Neural cell (in vitro differentiated cells): ENCODE measurements around the gene GOLGA7B. TPM values are rescaled to one million over a fixed set of nuclear protein-coding genes. Genes with fewer than 3 reads are reported as not detected.

ENCODE experiments used
- H2AFZ ChIP-seq: fragments of 200-600, 300-800 bp; sonication (generic), shearing (Covaris generic); 2 replicates; pipeline ENCODE4 v1.6.0; 2014; ENCODE audit warnings: low read depth, mild to moderate bottlenecking, antibody characterized with exemption, low read length, moderate library complexity
- H3F3A ChIP-seq: fragments of 200-600 bp; shearing (Covaris generic); 2 replicates; pipeline ENCODE4 v1.6.1; 2016; ENCODE audit warnings: mild to moderate bottlenecking, moderate library complexity, mixed read lengths, antibody characterized with exemption, low read length; ENCODE audit not compliant: insufficient read depth, poor library complexity, severe bottlenecking
- H3K27ac ChIP-seq: fragments of 200-600, 300-800 bp; sonication (generic), shearing (Covaris generic); 2 replicates; pipeline ENCODE4 v1.5.1; 2014; ENCODE audit warnings: mild to moderate bottlenecking, low read length, moderate library complexity
- H3K27me3 ChIP-seq: fragments of 300-800, 200-600 bp; sonication (generic), shearing (Covaris generic); 2 replicates; pipeline ENCODE4 v1.6.0; 2014; ENCODE audit warnings: mild to moderate bottlenecking, low read depth, low read length, moderate library complexity; ENCODE audit not compliant: insufficient read depth
- H3K36me3 ChIP-seq: fragments of 300-800, 200-600 bp; sonication (generic), shearing (Covaris generic); 2 replicates; pipeline ENCODE4 v1.5.1; 2014; ENCODE audit warnings: mild to moderate bottlenecking, antibody characterized with exemption, low read length, moderate library complexity; ENCODE audit not compliant: insufficient read depth
- H3K4me2 ChIP-seq: fragments of 300-800, 200-600 bp; sonication (generic), shearing (Covaris generic); 2 replicates; pipeline ENCODE4 v1.6.0; 2014; ENCODE audit warnings: mild to moderate bottlenecking, low read length
- H3K4me3 ChIP-seq: fragments of 300-800, 200-600 bp; sonication (generic), shearing (Covaris generic); 2 replicates; pipeline ENCODE4 v1.5.1; 2014; ENCODE audit warnings: mild to moderate bottlenecking, low read length, moderate library complexity
- H3K79me2 ChIP-seq: fragments of 200-600 bp; shearing (Covaris generic); replicated peaks from 2 replicates; pipeline ENCODE4 v1.6.0; 2014; ENCODE audit warnings: mild to moderate bottlenecking, low read length, moderate library complexity; ENCODE audit not compliant: insufficient read depth
- H3K9ac ChIP-seq: fragments of 300-800, 200-600 bp; sonication (generic), shearing (Covaris generic); 2 replicates; pipeline ENCODE4 v1.6.1; 2016; ENCODE audit warnings: mild to moderate bottlenecking, low read length, mixed read lengths
- H3K9me2 ChIP-seq: fragments of 200-600 bp; shearing (Covaris generic); 2 replicates; pipeline ENCODE4 v1.6.1; 2016; ENCODE audit warnings: mild to moderate bottlenecking, low read length, mixed read lengths; ENCODE audit not compliant: insufficient read depth
- H3K9me3 ChIP-seq: fragments of 200-600, 300-800 bp; sonication (generic), shearing (Covaris generic); 2 replicates; pipeline ENCODE4 v1.6.1; 2016; ENCODE audit warnings: mild to moderate bottlenecking, mixed run types, low read length, moderate library complexity, mixed read lengths
- H4K20me1 ChIP-seq: fragments of 200-600 bp; shearing (Covaris generic); 2 replicates; pipeline ENCODE4 v1.6.1; 2016; ENCODE audit warnings: mild to moderate bottlenecking, mixed run types; ENCODE audit not compliant: insufficient read depth
- CTCF ChIP-seq: fragments of 450-650 bp; IDR thresholded peaks from 2 replicates; pipeline ENCODE4 v1.5.1; 2014; ENCODE audit warnings: antibody characterized with exemption, mild to moderate bottlenecking, moderate library complexity; ENCODE audit not compliant: poor library complexity, severe bottlenecking
- EP300 ChIP-seq: fragments of 450-650 bp; conservative IDR thresholded peaks from 2 replicates; pipeline ENCODE4 v1.6.1; 2014; ENCODE audit warnings: antibody characterized with exemption, mild to moderate bottlenecking, moderate library complexity; ENCODE audit not compliant: poor library complexity, severe bottlenecking
- EZH2 ChIP-seq: fragments of 200-600, 300-800 bp; shearing (Covaris generic), sonication (generic); IDR thresholded peaks from 2 replicates; pipeline ENCODE4 v1.6.1; 2014; ENCODE audit warnings: antibody characterized with exemption, low read length, borderline replicate concordance, mild to moderate bottlenecking; ENCODE audit not compliant: insufficient read depth, poor library complexity, severe bottlenecking
- MXI1 ChIP-seq: fragments of 450-650 bp; conservative IDR thresholded peaks from 2 replicates; pipeline ENCODE4 v1.6.1; 2014; ENCODE audit warnings: antibody characterized with exemption, mild to moderate bottlenecking; ENCODE audit not compliant: poor library complexity, severe bottlenecking
- POLR2AphosphoS5 ChIP-seq: IDR thresholded peaks from 2 replicates; pipeline ENCODE4 v1.6.1; 2012
- RAD21 ChIP-seq: fragments of 450-650 bp; conservative IDR thresholded peaks from 2 replicates; pipeline ENCODE4 v1.6.1; 2014; ENCODE audit warnings: antibody characterized with exemption, mild to moderate bottlenecking, moderate library complexity
- REST ChIP-seq: IDR thresholded peaks from 2 replicates; pipeline ENCODE4 v1.6.1; 2012; ENCODE audit warnings: borderline replicate concordance
- SMC3 ChIP-seq: fragments of 450-650 bp; conservative IDR thresholded peaks from 2 replicates; pipeline ENCODE4 v1.6.1; 2014; ENCODE audit warnings: antibody characterized with exemption, mild to moderate bottlenecking, moderate library complexity; ENCODE audit not compliant: poor library complexity
- TAF1 ChIP-seq: IDR thresholded peaks from 2 replicates; pipeline ENCODE4 v1.6.1; 2012; ENCODE audit warnings: low read depth
- polyA plus RNA-seq: library from polyadenylated mRNA; depleted of rRNA; stranded (reverse); fragments of >200 nt; gene quantifications from 2 replicates; pipeline ENCODE4 v1.2.3, GENCODE V29; 2014

The GOLGA7B gene
- polyA plus RNA-seq, 1 donor from 2014 or later, result 30.4 TPM

GRCh38 chr10:97813311-97813710 lies 36.3 kb upstream of the GOLGA7B start:
- Histone ChIP-seq H3K4me3 (no peak overlapping the region), H3K9me2 (no peaks in the 10 kb centered on the region), H3K27me3 (no peaks in the 10 kb centered on the region), H3K9ac (no peak overlapping the region), H3K9me3 (no peaks in the 10 kb centered on the region), H3K79me2 (no peaks in the 10 kb centered on the region), H3K27ac (no peak overlapping the region), H2AFZ (no peak overlapping the region), H3K36me3 (no peaks in the 10 kb centered on the region), H4K20me1 (no peaks in the 10 kb centered on the region), H3K4me2 (no peak overlapping the region), H3F3A (no peaks in the 10 kb centered on the region)
- TF ChIP-seq EZH2 (no peak), EP300 (no peak), SMC3 (no peak)

- no peaks in the 10 kb centered on the region for H3K79me2 ChIP-seq
- no peak for TF ChIP-seq EZH2
- TF ChIP-seq RAD21, result no peak
- TF ChIP-seq MXI1, result no peak
- no peak for TF ChIP-seq EP300
- no peak for TF ChIP-seq REST
- no peak for TF ChIP-seq SMC3
- no peak for TF ChIP-seq TAF1
- no peak for TF ChIP-seq POLR2AphosphoS5
- TF ChIP-seq CTCF, result no peak
- no peaks in the 10 kb centered on the region for H3F3A ChIP-seq
- H3K36me3 ChIP-seq, result no peaks in the 10 kb centered on the region
- no peak overlapping the region for H3K4me2 ChIP-seq
- no peaks in the 10 kb centered on the region for H3K9me3 ChIP-seq
- no peak overlapping the region for H2AFZ ChIP-seq
- H3K4me3 ChIP-seq, result no peak overlapping the region
- H3K9ac ChIP-seq, result no peak overlapping the region
- H3K27ac ChIP-seq, result no peak overlapping the region
- H3K27me3 ChIP-seq, result no peaks in the 10 kb centered on the region
- H3K9me2 ChIP-seq, result no peaks in the 10 kb centered on the region
- no peaks in the 10 kb centered on the region for H4K20me1 ChIP-seq
These were observed 34.6 kb upstream of the GOLGA7B start for GRCh38 chr10:97814996-97815395.

- no peaks in the 10 kb centered on the region for H3K9me2 ChIP-seq
- H3K9me3 ChIP-seq, result no peaks in the 10 kb centered on the region
- TF ChIP-seq EP300 (no peak), REST (no peak), POLR2AphosphoS5 (no peak), TAF1 (no peak), MXI1 (no peak), CTCF (no peak), RAD21 (no peak), EZH2 (no peak), SMC3 (no peak)
- no peaks in the 10 kb centered on the region for H3F3A ChIP-seq
- H3K36me3 ChIP-seq, result no peaks in the 10 kb centered on the region
- no peaks in the 10 kb centered on the region for H3K79me2 ChIP-seq
- H3K27ac ChIP-seq, result no peak overlapping the region
- no peak overlapping the region for H3K4me2 ChIP-seq
- no peaks in the 10 kb centered on the region for H4K20me1 ChIP-seq
- no peak overlapping the region for H3K9ac ChIP-seq
- H3K27me3 ChIP-seq, result no peaks in the 10 kb centered on the region
- H2AFZ ChIP-seq, result no peak overlapping the region
- H3K4me3 ChIP-seq, result no peak overlapping the region
These were observed 33.0 kb upstream of the GOLGA7B start for GRCh38 chr10:97816609-97817008.
